ENCODE data around the gene MRPS12. TPM values are rescaled to one million over a fixed set of nuclear protein-coding genes. Genes with fewer than 3 reads are reported as not detected.

The MRPS12 gene
- total and polyA plus RNA-seq, 2 of the 13 experiments (the other 11 are each of a cell fraction or from before 2014, with no cell fraction given), result 27.5 to 54.8 TPM

- TF ChIP-seq CSRNP1 (CRISPR knock-in tag; IDR thresholded peaks at IDR 0.05), result no peak
- TF ChIP-seq ZFP36L1 (CRISPR knock-in tag; IDR thresholded peaks at IDR 0.05), result 0 out of 2 replicates have a peak, but pooled peaks have one; percentile 19
- TF ChIP-seq SRSF9 (IDR thresholded peaks at IDR 0.05; ENCODE audit: borderline replicate concordance, insufficient read depth, low read depth, low read length, poor library complexity, severe bottlenecking), result no peak
- no peak for TF ChIP-seq E2F5 (CRISPR knock-in tag; conservative IDR thresholded peaks at IDR 0.05)
- TF ChIP-seq, protein P1, sequence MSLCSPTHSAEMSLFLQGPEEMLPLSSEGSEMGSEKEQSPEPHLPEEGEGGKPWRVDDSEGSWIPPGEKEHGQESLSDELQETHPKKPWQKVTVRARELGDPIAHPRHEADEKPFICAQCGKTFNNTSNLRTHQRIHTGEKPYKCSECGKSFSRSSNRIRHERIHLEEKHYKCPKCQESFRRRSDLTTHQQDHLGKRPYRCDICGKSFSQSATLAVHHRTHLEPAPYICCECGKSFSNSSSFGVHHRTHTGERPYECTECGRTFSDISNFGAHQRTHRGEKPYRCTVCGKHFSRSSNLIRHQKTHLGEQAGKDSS (CRISPR knock-in tag; IDR thresholded peaks at IDR 0.05; ENCODE audit: borderline replicate concordance, low read depth), result no peak; the same call in 1 of the 2 replicates
- TF ChIP-seq, protein P2, sequence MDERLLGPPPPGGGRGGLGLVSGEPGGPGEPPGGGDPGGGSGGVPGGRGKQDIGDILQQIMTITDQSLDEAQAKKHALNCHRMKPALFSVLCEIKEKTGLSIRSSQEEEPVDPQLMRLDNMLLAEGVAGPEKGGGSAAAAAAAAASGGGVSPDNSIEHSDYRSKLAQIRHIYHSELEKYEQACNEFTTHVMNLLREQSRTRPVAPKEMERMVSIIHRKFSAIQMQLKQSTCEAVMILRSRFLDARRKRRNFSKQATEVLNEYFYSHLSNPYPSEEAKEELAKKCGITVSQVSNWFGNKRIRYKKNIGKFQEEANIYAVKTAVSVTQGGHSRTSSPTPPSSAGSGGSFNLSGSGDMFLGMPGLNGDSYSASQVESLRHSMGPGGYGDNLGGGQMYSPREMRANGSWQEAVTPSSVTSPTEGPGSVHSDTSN (CRISPR knock-in tag; IDR thresholded peaks at IDR 0.05), result no peak
- peak; percentile 95 for TF ChIP-seq TEAD3 (CRISPR knock-in tag; optimal IDR thresholded peaks at IDR 0.05; ENCODE audit: borderline replicate concordance)
- no peak; the same call in 1 of the 2 replicates for TF ChIP-seq ZNF777 (CRISPR knock-in tag; IDR thresholded peaks at IDR 0.05)
- TF ChIP-seq CREB1 (IDR thresholded peaks at IDR 0.05), result no peak
- TF ChIP-seq CREB1 (CRISPR knock-in tag; IDR thresholded peaks at IDR 0.05), result no peak
- no peak for TF ChIP-seq ISX (CRISPR knock-in tag; conservative IDR thresholded peaks at IDR 0.05)
- peak; percentile 97 for TF ChIP-seq RBFOX2 (IDR thresholded peaks at IDR 0.05; ENCODE audit: low read depth, low read length)
- TF ChIP-seq, protein P3, sequence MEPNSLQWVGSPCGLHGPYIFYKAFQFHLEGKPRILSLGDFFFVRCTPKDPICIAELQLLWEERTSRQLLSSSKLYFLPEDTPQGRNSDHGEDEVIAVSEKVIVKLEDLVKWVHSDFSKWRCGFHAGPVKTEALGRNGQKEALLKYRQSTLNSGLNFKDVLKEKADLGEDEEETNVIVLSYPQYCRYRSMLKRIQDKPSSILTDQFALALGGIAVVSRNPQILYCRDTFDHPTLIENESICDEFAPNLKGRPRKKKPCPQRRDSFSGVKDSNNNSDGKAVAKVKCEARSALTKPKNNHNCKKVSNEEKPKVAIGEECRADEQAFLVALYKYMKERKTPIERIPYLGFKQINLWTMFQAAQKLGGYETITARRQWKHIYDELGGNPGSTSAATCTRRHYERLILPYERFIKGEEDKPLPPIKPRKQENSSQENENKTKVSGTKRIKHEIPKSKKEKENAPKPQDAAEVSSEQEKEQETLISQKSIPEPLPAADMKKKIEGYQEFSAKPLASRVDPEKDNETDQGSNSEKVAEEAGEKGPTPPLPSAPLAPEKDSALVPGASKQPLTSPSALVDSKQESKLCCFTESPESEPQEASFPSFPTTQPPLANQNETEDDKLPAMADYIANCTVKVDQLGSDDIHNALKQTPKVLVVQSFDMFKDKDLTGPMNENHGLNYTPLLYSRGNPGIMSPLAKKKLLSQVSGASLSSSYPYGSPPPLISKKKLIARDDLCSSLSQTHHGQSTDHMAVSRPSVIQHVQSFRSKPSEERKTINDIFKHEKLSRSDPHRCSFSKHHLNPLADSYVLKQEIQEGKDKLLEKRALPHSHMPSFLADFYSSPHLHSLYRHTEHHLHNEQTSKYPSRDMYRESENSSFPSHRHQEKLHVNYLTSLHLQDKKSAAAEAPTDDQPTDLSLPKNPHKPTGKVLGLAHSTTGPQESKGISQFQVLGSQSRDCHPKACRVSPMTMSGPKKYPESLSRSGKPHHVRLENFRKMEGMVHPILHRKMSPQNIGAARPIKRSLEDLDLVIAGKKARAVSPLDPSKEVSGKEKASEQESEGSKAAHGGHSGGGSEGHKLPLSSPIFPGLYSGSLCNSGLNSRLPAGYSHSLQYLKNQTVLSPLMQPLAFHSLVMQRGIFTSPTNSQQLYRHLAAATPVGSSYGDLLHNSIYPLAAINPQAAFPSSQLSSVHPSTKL (CRISPR knock-in tag; IDR thresholded peaks at IDR 0.05), result peak; percentile 39; the same call in 1 of the 2 replicates
- TF ChIP-seq ZNF616 (CRISPR knock-in tag; IDR thresholded peaks at IDR 0.05; ENCODE audit: low read depth), result peak; percentile 51; the same call in 1 of the 2 replicates
- peak; percentile 81 for TF ChIP-seq PHF20 (CRISPR knock-in tag; IDR thresholded peaks at IDR 0.05)
- 0 out of 2 replicates have a peak, but pooled peaks have one; percentile 30 for TF ChIP-seq KLF9 (CRISPR knock-in tag; IDR thresholded peaks at IDR 0.05; ENCODE audit: low read depth)
- no peak for TF ChIP-seq PLRG1 (conservative IDR thresholded peaks at IDR 0.05)
- TF ChIP-seq THRA (CRISPR knock-in tag; IDR thresholded peaks at IDR 0.05; ENCODE audit: borderline replicate concordance), result no peak
- TF ChIP-seq SUZ12 (IDR thresholded peaks at IDR 0.05; ENCODE audit: low read depth, low read length), result no peak
Measured at GRCh38 chr19:38929929-38930775, 592 bp upstream of the MRPS12 start, which contains the start of gene SARS2 (continued).
